ENCODE results near the gene DEPP1. TPM values are rescaled to one million over a fixed set of nuclear protein-coding genes. Genes with fewer than 3 reads are reported as not detected.

The DEPP1 gene
- total and polyA plus RNA-seq, 2 of the 13 experiments (the other 11 are each of a cell fraction or from before 2014, with no cell fraction given), result 14.8 to 270 TPM

- TF ChIP-seq KIAA2018 (CRISPR knock-in tag; IDR thresholded peaks at IDR 0.05; ENCODE audit: borderline replicate concordance) (no peak), ZNF609 (CRISPR knock-in tag; IDR thresholded peaks at IDR 0.05; ENCODE audit: borderline replicate concordance) (peak; percentile 61; the same call in 1 of the 2 replicates), HOXA3 (CRISPR knock-in tag; IDR thresholded peaks at IDR 0.05) (no peak), SP2 (CRISPR knock-in tag; IDR thresholded peaks at IDR 0.05) (peak; percentile 31; the same call in 1 of the 2 replicates), ZNF572 (CRISPR knock-in tag; IDR thresholded peaks at IDR 0.05) (0 out of 2 replicates have a peak, but pooled peaks have one; percentile 56), ZNF770 (CRISPR knock-in tag; IDR thresholded peaks at IDR 0.05) (0 out of 2 replicates have a peak, but pooled peaks have one; percentile 37), KAT2B (IDR thresholded peaks at IDR 0.05; ENCODE audit: borderline replicate concordance, low read depth, low read length) (no peak), PRMT3 (CRISPR knock-in tag; IDR thresholded peaks at IDR 0.05; ENCODE audit: borderline replicate concordance, low read depth) (no peak), NFIC (IDR thresholded peaks at IDR 0.05; ENCODE audit: low read length) (peak; percentile 62; the same call in 1 of the 2 replicates), CERS6 (CRISPR knock-in tag; IDR thresholded peaks at IDR 0.05) (no peak), ZNF841 (CRISPR knock-in tag; IDR thresholded peaks at IDR 0.05; ENCODE audit: borderline replicate concordance) (no peak)
These were observed 2.9 kb downstream of the DEPP1 start (continued) for GRCh38 chr10:44975431-44976331.
